Keratinocyte (primary cell): ENCODE measurements around the gene ZNF438. TPM values are rescaled to one million over a fixed set of nuclear protein-coding genes. Genes with fewer than 3 reads are reported as not detected.
"Not testable (repeated sequence)": the region's sequence is repeated elsewhere in the genome, so short reads cannot be mapped to it uniquely, and the experiment has no call there.

ENCODE experiments used
- DNase-seq: peaks from one replicate; pipeline ENCODE4 v3.0.0-alpha.2; 2011; ENCODE audit warnings: low read depth, missing footprints, low spot score
- FAIRE-seq: peaks from 2 replicates; lab custom pipeline; 2011; peaks lifted over from hg19 to GRCh38; lab: Jason Lieb, UNC
- H2AFZ ChIP-seq: 2 replicates; pipeline ENCODE4 v1.6.0; 2012; ENCODE audit warnings: low read length, control low read depth, inconsistent platforms; ENCODE audit not compliant: control insufficient read depth
- H3K27ac ChIP-seq: 2 replicates; pipeline ENCODE4 v1.5.1; 2011; ENCODE audit warnings: low read length; ENCODE audit not compliant: control insufficient read depth, insufficient read depth
- H3K27me3 ChIP-seq: 3 replicates; pipeline ENCODE4 v1.6.0; 2011; ENCODE audit warnings: low read length; ENCODE audit not compliant: control insufficient read depth, insufficient read depth; ENCODE audit errors: extremely low read depth
- H3K36me3 ChIP-seq, 2 experiments: 2 replicates in 1 of 2; 3 replicates in 1 of 2; pipeline ENCODE4 v1.5.1; 2011; ENCODE audit warnings: low read length in 2 of 2, mild to moderate bottlenecking in 1 of 2; ENCODE audit not compliant: control insufficient read depth in 2 of 2, insufficient read depth in 2 of 2; ENCODE audit errors: extremely low read depth in 1 of 2
- H3K4me1 ChIP-seq: 3 replicates; pipeline ENCODE4 v1.5.1; 2011; ENCODE audit warnings: low read length; ENCODE audit not compliant: control insufficient read depth, insufficient read depth; ENCODE audit errors: extremely low read depth
- H3K4me2 ChIP-seq: 3 replicates; pipeline ENCODE4 v1.6.0; 2011; ENCODE audit warnings: low read depth, low read length; ENCODE audit not compliant: control insufficient read depth, insufficient read depth; ENCODE audit errors: extremely low read depth
- H3K4me3 ChIP-seq, 3 experiments: fragments of 200-600 bp in 1 of 3; sonication (generic) in 1 of 3; 2 replicates in 2 of 3; 3 replicates in 1 of 3; pipeline ENCODE4 v1.5.1; 2011 to 2016; ENCODE audit warnings: low read length in 3 of 3, mild to moderate bottlenecking in 3 of 3, control low read depth in 2 of 3, inconsistent platforms in 1 of 3, low read depth in 1 of 3, mixed read lengths in 1 of 3, mixed run types in 1 of 3, moderate library complexity in 1 of 3; ENCODE audit not compliant: control insufficient read depth in 2 of 3, insufficient read depth in 2 of 3; ENCODE audit errors: extremely low read depth in 1 of 3
- H3K79me2 ChIP-seq: 2 replicates; pipeline ENCODE4 v1.6.0; 2012; ENCODE audit warnings: low read length; ENCODE audit not compliant: control insufficient read depth, insufficient read depth
- H3K9ac ChIP-seq: 3 replicates; pipeline ENCODE4 v1.6.0; 2011; ENCODE audit warnings: low read length; ENCODE audit not compliant: control insufficient read depth, insufficient read depth; ENCODE audit errors: extremely low read depth
- H3K9me1 ChIP-seq: 3 replicates; pipeline ENCODE4 v1.6.0; 2011; ENCODE audit warnings: low read length; ENCODE audit not compliant: control insufficient read depth, insufficient read depth; ENCODE audit errors: extremely low read depth
- H3K9me3 ChIP-seq: 2 replicates; pipeline ENCODE4 v1.5.1; 2012; ENCODE audit warnings: low read depth, low read length; ENCODE audit not compliant: control insufficient read depth
- H4K20me1 ChIP-seq: 3 replicates; pipeline ENCODE4 v1.6.0; 2011; ENCODE audit warnings: low read length; ENCODE audit not compliant: control insufficient read depth, insufficient read depth; ENCODE audit errors: extremely low read depth
- CTCF ChIP-seq, 3 experiments: IDR thresholded peaks in 1 of 3; conservative IDR thresholded peaks in 1 of 3; optimal IDR thresholded peaks in 1 of 3; 2 replicates in 2 of 3; 3 replicates in 1 of 3; pipeline versions ENCODE3 to v1.5.1; 2011; ENCODE audit warnings: low read length in 3 of 3, mild to moderate bottlenecking in 3 of 3, moderate library complexity in 2 of 3, control low read depth in 1 of 3, inconsistent platforms in 1 of 3; ENCODE audit not compliant: insufficient read depth in 2 of 3; ENCODE audit errors: extremely low read depth in 1 of 3
- EZH2 ChIP-seq: IDR thresholded peaks from one replicate; pipeline ENCODE4 v1.6.1; 2012; ENCODE audit warnings: inconsistent platforms, mild to moderate bottlenecking, low read length, moderate library complexity
- dilution Hi-C: fragments of 300-500 bp; cut with MboI; formaldehyde crosslinking; loops from one replicate; pipeline ENCODE4 v1.7.0; 2020; ENCODE audit warnings: low sequenced_read_pairs; ENCODE audit not compliant: extremely low pct_ligation_motif_present
- polyA plus RNA-seq, 5 experiments: library from polyadenylated mRNA; depleted of rRNA in 3 of 5; stranded (reverse) in 3 of 5; stranded (forward) in 1 of 5; unstranded in 1 of 5; fragments of >200 nt; gene quantifications; 1 replicate in 1 of 5; 2 replicates in 3 of 5; 3 replicates in 1 of 5; pipeline versions ENCODE4 v1.2.1 to v1.2.3, GENCODE V29; 2011 to 2012; ENCODE audit warnings: missing spikeins in 2 of 5, low read depth in 1 of 5, low replicate concordance in 1 of 5

The ZNF438 gene
- polyA plus RNA-seq, 1 donor (not counting 4 experiments of a cell fraction or from before 2014, with no cell fraction given), result 2.8 TPM

- peaks cover 20% of the 10 kb centered on the region for H3K4me1 ChIP-seq
- H3K4me2 ChIP-seq, result no peak overlapping the region
- no peaks in the 10 kb centered on the region for H3K36me3 ChIP-seq
- H4K20me1 ChIP-seq, result no peaks in the 10 kb centered on the region
- dilution Hi-C loops, result no loop called here
- H3K27ac ChIP-seq, result no peak overlapping the region
- DNase-seq, result no peak
- H3K9ac ChIP-seq, result no peak overlapping the region
- no peaks in the 10 kb centered on the region for H3K9me3 ChIP-seq
- H3K9me1 ChIP-seq, result no peaks in the 10 kb centered on the region
- no peaks in the 10 kb centered on the region for H3K79me2 ChIP-seq
- H3K27me3 ChIP-seq, result no peaks in the 10 kb centered on the region
- no peak overlapping the region for H2AFZ ChIP-seq
- no peak for TF ChIP-seq EZH2
- no peak for FAIRE-seq
- H3K4me3 ChIP-seq, result no peak overlapping the region
Observed at GRCh38 chr10:31030260-31030659, 1.4 kb downstream of the ZNF438 start.

- DNase-seq, result no peak
- dilution Hi-C loops, result no loop called here
- H3K27me3 ChIP-seq, result no peaks in the 10 kb centered on the region
- no peaks in the 10 kb centered on the region for H4K20me1 ChIP-seq
- H3K4me1 ChIP-seq, result peaks cover 10% of the 10 kb centered on the region
- H3K27ac ChIP-seq, result no peak overlapping the region
- no peak overlapping the region for H3K4me3 ChIP-seq
- no peak overlapping the region for H3K4me2 ChIP-seq
- no peaks in the 10 kb centered on the region for H3K36me3 ChIP-seq
- FAIRE-seq, result no peak
- TF ChIP-seq CTCF (optimal IDR thresholded peaks at IDR 0.05 in 1 of 3, IDR thresholded peaks at IDR 0.05 in 1 of 3, conservative IDR thresholded peaks at IDR 0.05 in 1 of 3; ENCODE audit: extremely low read depth in 1 of 3, insufficient read depth in 2 of 3, low read length in 3 of 3) (no peak), EZH2 (no peak)
- no peak overlapping the region for H3K9ac ChIP-seq
- H3K79me2 ChIP-seq, result no peaks in the 10 kb centered on the region
- no peaks in the 10 kb centered on the region for H3K9me3 ChIP-seq
- no peak overlapping the region for H2AFZ ChIP-seq
- H3K9me1 ChIP-seq, result no peaks in the 10 kb centered on the region
Observed at GRCh38 chr10:31028081-31028480, 3.6 kb downstream of the ZNF438 start.

GRCh38 chr10:31026279-31026678 is 5.4 kb downstream of the ZNF438 start:
- H3K4me1 ChIP-seq, result peaks cover 10% of the 10 kb centered on the region
- H3K4me2 ChIP-seq, H3K79me2 ChIP-seq, H4K20me1 ChIP-seq, H3K27me3 ChIP-seq, H3K9ac ChIP-seq, H3K4me3 ChIP-seq, dilution Hi-C loops, H3K9me3 ChIP-seq, H3K36me3 ChIP-seq, H2AFZ ChIP-seq, H3K27ac ChIP-seq, H3K9me1 ChIP-seq, DNase-seq, FAIRE-seq: not testable (repeated sequence)
